IPS DF 6.9 (cell line): ENCODE results near the gene RYR3.

Source experiments
- DNase-seq: peaks from one replicate; pipeline ENCODE4 v3.0.0-alpha.2; 2013; ENCODE audit warnings: low read depth, low spot score
- H3K27ac ChIP-seq: one replicate; pipeline ENCODE4 v1.5.1; 2013; ENCODE audit warnings: low read length, control low read depth
- H3K27me3 ChIP-seq: 2 replicates; pipeline ENCODE4 v1.6.1; 2013; ENCODE audit warnings: mild to moderate bottlenecking, low read length; ENCODE audit not compliant: control insufficient read depth, insufficient read depth
- H3K36me3 ChIP-seq: 2 replicates; pipeline ENCODE4 v1.6.1; 2013; ENCODE audit warnings: low read length; ENCODE audit not compliant: control insufficient read depth, insufficient read depth
- H3K4me1 ChIP-seq: 2 replicates; pipeline ENCODE4 v1.6.1; 2013; ENCODE audit warnings: low read length; ENCODE audit not compliant: control insufficient read depth, insufficient read depth
- H3K4me3 ChIP-seq: 2 replicates; pipeline ENCODE4 v1.5.1; 2013; ENCODE audit warnings: mild to moderate bottlenecking, low read length
- H3K9me3 ChIP-seq: 2 replicates; pipeline ENCODE4 v1.6.1; 2013; ENCODE audit warnings: low read length, inconsistent platforms; ENCODE audit not compliant: control insufficient read depth, insufficient read depth
- WGBS: extraction: QIAGEN DNeasy Blood & Tissue Kit; methylation state at CpG from one replicate; pipeline ENCODE4 v1.1.7; 2013; ENCODE audit warnings: mixed read lengths, missing lambda C conversion rate; ENCODE audit not compliant: insufficient read length, insufficient coverage; 5-methylcytosine and 5-hydroxymethylcytosine counted together

RYR3 gene

GRCh38 chr15:33675246-33675645 is 364.5 kb downstream of the RYR3 start:
- Histone ChIP-seq H3K9me3 (no peaks in the 10 kb centered on the region), H3K4me3 (no peak overlapping the region), H3K27me3 (no peaks in the 10 kb centered on the region), H3K36me3 (no peaks in the 10 kb centered on the region), H3K27ac (no peak overlapping the region), H3K4me1 (no peaks in the 10 kb centered on the region)
- peak; percentile 27 for DNase-seq
- WGBS, result no CpG with 5 or more reads among the region's 4 CpGs

- H3K36me3 ChIP-seq, result no peaks in the 10 kb centered on the region
- no peak overlapping the region for H3K4me3 ChIP-seq
- no peaks in the 10 kb centered on the region for H3K4me1 ChIP-seq
- H3K9me3 ChIP-seq, result no peaks in the 10 kb centered on the region
- no peak for DNase-seq
- WGBS, result no CpG with 5 or more reads among the region's 8 CpGs
- H3K27ac ChIP-seq, result no peak overlapping the region
- H3K27me3 ChIP-seq, result no peaks in the 10 kb centered on the region
These were observed 366.6 kb downstream of the RYR3 start for GRCh38 chr15:33677238-33677830.

GRCh38 chr15:33678176-33678575 is 367.4 kb downstream of the RYR3 start:
- no peak overlapping the region for H3K27ac ChIP-seq
- no peaks in the 10 kb centered on the region for H3K9me3 ChIP-seq
- H3K4me3 ChIP-seq, result no peak overlapping the region
- no CpG with 5 or more reads among the region's 3 CpGs for WGBS
- no peak for DNase-seq
- no peaks in the 10 kb centered on the region for H3K4me1 ChIP-seq
- H3K36me3 ChIP-seq, result no peaks in the 10 kb centered on the region
- no peaks in the 10 kb centered on the region for H3K27me3 ChIP-seq

GRCh38 chr15:33678602-33679001 is 367.8 kb downstream of the RYR3 start:
- Histone ChIP-seq H3K27me3 (no peaks in the 10 kb centered on the region), H3K36me3 (no peaks in the 10 kb centered on the region), H3K27ac (no peak overlapping the region), H3K9me3 (no peaks in the 10 kb centered on the region), H3K4me3 (no peak overlapping the region), H3K4me1 (no peaks in the 10 kb centered on the region)
- WGBS, result no CpG with 5 or more reads among the region's 5 CpGs
- DNase-seq, result no peak

GRCh38 chr15:33679061-33679460 is 368.3 kb downstream of the RYR3 start:
- no peaks in the 10 kb centered on the region for H3K27me3 ChIP-seq
- no CpG with 5 or more reads among the region's 2 CpGs for WGBS
- H3K4me1 ChIP-seq, result no peaks in the 10 kb centered on the region
- no peaks in the 10 kb centered on the region for H3K36me3 ChIP-seq
- no peak overlapping the region for H3K27ac ChIP-seq
- H3K4me3 ChIP-seq, result no peak overlapping the region
- no peaks in the 10 kb centered on the region for H3K9me3 ChIP-seq
- DNase-seq, result no peak

- Histone ChIP-seq H3K27ac (no peak overlapping the region), H3K4me1 (no peaks in the 10 kb centered on the region), H3K9me3 (no peaks in the 10 kb centered on the region), H3K27me3 (no peaks in the 10 kb centered on the region), H3K36me3 (no peaks in the 10 kb centered on the region), H3K4me3 (no peak overlapping the region)
- no peak for DNase-seq
- WGBS, result no CpG with 5 or more reads among the region's 5 CpGs
These were observed 369.6 kb downstream of the RYR3 start for GRCh38 chr15:33680336-33680735.

- DNase-seq, result no peak
- H3K27ac ChIP-seq, result no peak overlapping the region
- no CpG with 5 or more reads among the region's 12 CpGs for WGBS
- H3K9me3 ChIP-seq, result no peaks in the 10 kb centered on the region
- no peak overlapping the region for H3K4me3 ChIP-seq
- no peaks in the 10 kb centered on the region for H3K4me1 ChIP-seq
- no peaks in the 10 kb centered on the region for H3K27me3 ChIP-seq
- no peaks in the 10 kb centered on the region for H3K36me3 ChIP-seq
These were observed 382.5 kb downstream of the RYR3 start for GRCh38 chr15:33693166-33693800.

- Histone ChIP-seq H3K4me1 (no peaks in the 10 kb centered on the region), H3K27me3 (no peaks in the 10 kb centered on the region), H3K9me3 (no peaks in the 10 kb centered on the region), H3K27ac (no peak overlapping the region), H3K4me3 (no peak overlapping the region), H3K36me3 (no peaks in the 10 kb centered on the region)
- DNase-seq, result no peak
- WGBS, result no CpG with 5 or more reads among the region's 6 CpGs
These were observed 387.4 kb downstream of the RYR3 start for GRCh38 chr15:33698126-33698525.

GRCh38 chr15:33699145-33699544 is 388.4 kb downstream of the RYR3 start:
- H3K27me3 ChIP-seq, result no peaks in the 10 kb centered on the region
- no peaks in the 10 kb centered on the region for H3K36me3 ChIP-seq
- no peaks in the 10 kb centered on the region for H3K9me3 ChIP-seq

GRCh38 chr15:33699691-33700447 is 389.1 kb downstream of the RYR3 start:
- Histone ChIP-seq H3K27me3 (no peaks in the 10 kb centered on the region), H3K9me3 (no peaks in the 10 kb centered on the region), H3K4me3 (no peak overlapping the region), H3K36me3 (no peaks in the 10 kb centered on the region), H3K27ac (no peak overlapping the region), H3K4me1 (no peaks in the 10 kb centered on the region)
- no CpG with 5 or more reads among the region's 14 CpGs for WGBS
- peak; percentile 25 for DNase-seq

More at GRCh38 chr15:33699145-33699544, 388.4 kb downstream of the RYR3 start:
- Histone ChIP-seq H3K27ac (no peak overlapping the region), H3K4me3 (no peak overlapping the region), H3K4me1 (no peaks in the 10 kb centered on the region)
- DNase-seq, result no peak
- WGBS, result no CpG with 5 or more reads among the region's 2 CpGs
